PFSK-1 (cell line): ENCODE measurements around the gene GMDS.

Source experiments
- FOXP2 ChIP-seq: optimal IDR thresholded peaks from 2 replicates; pipeline ENCODE3; 2011; ENCODE audit warnings: borderline replicate concordance, control low read depth, inconsistent platforms; ENCODE audit not compliant: insufficient read depth; ENCODE audit errors: extremely low read length, extremely low read depth
- POLR2AphosphoS5 ChIP-seq: IDR thresholded peaks from 2 replicates; pipeline ENCODE4 v1.6.1; 2012; ENCODE audit warnings: low read depth, mild to moderate bottlenecking, control low read depth, low read length, moderate library complexity
- REST ChIP-seq, 2 experiments: IDR thresholded peaks; 2 replicates each; pipeline versions ENCODE4 v1.6.1 to v1.8.0; 2011 to 2012; ENCODE audit warnings: low read depth in 2 of 2, low read length in 2 of 2, control low read depth in 1 of 2, inconsistent platforms in 1 of 2, mild to moderate bottlenecking in 1 of 2, moderate library complexity in 1 of 2; ENCODE audit not compliant: insufficient read depth in 1 of 2
- TAF1 ChIP-seq: IDR thresholded peaks from 2 replicates; pipeline ENCODE4 v1.6.1; 2012; ENCODE audit warnings: low read length, control low read depth, borderline replicate concordance; ENCODE audit not compliant: insufficient read depth

GRCh38 chr6:1736346-1737105 lies 508.9 kb downstream of the GMDS start:
- no peak for TF ChIP-seq POLR2AphosphoS5
- TF ChIP-seq TAF1: no peak
- no peak for TF ChIP-seq REST (IDR thresholded peaks at IDR 0.05; ENCODE audit: insufficient read depth in 1 of 2, low read depth in 2 of 2, low read length in 2 of 2)
- no peak for TF ChIP-seq FOXP2
